OCI-LY1 (cell line): ENCODE data around the gene CACNA1C.

Experiments used
- H2AFZ ChIP-seq: fragments of 200-600 bp; sonication (generic), shearing (Covaris generic); 2 replicates; pipeline ENCODE4 v1.6.0; 2014; ENCODE audit warnings: antibody characterized with exemption, mild to moderate bottlenecking, low read length
- H3F3A ChIP-seq: fragments of 200-600 bp; sonication (generic), shearing (Covaris generic); 2 replicates; pipeline ENCODE4 v1.6.0; 2014; ENCODE audit warnings: mild to moderate bottlenecking, antibody characterized with exemption, low read length, moderate library complexity; ENCODE audit not compliant: insufficient read depth
- H3K27ac ChIP-seq: fragments of 200-600 bp; sonication (generic); 2 replicates; pipeline ENCODE4 v1.5.1; 2014; ENCODE audit warnings: low read length, mixed run types, mild to moderate bottlenecking, low read depth; ENCODE audit not compliant: poor library complexity, severe bottlenecking
- H3K27me3 ChIP-seq: fragments of 200-600 bp; sonication (generic); 2 replicates; pipeline ENCODE4 v1.6.0; 2014; ENCODE audit warnings: antibody characterized with exemption, mild to moderate bottlenecking, low read length, moderate library complexity; ENCODE audit not compliant: insufficient read depth
- H3K36me3 ChIP-seq: fragments of 200-600 bp; sonication (generic); 2 replicates; pipeline ENCODE4 v1.6.1; 2014; ENCODE audit warnings: mild to moderate bottlenecking, antibody characterized with exemption, low read length, moderate library complexity, mixed read lengths; ENCODE audit not compliant: insufficient read depth
- H3K4me1 ChIP-seq: fragments of 200-600 bp; sonication (generic); 2 replicates; pipeline ENCODE4 v1.5.1; 2014; ENCODE audit warnings: mild to moderate bottlenecking, low read length, moderate library complexity; ENCODE audit not compliant: insufficient read depth, severe bottlenecking
- H3K4me2 ChIP-seq: fragments of 200-600 bp; sonication (generic), shearing (Covaris generic); 2 replicates; pipeline ENCODE4 v1.6.1; 2014; ENCODE audit warnings: low read length
- H3K4me3 ChIP-seq: fragments of 200-600 bp; sonication (generic); 2 replicates; pipeline ENCODE4 v1.5.1; 2014; ENCODE audit warnings: low read length, low read depth, mild to moderate bottlenecking, mixed read lengths; ENCODE audit not compliant: poor library complexity, severe bottlenecking
- H3K79me2 ChIP-seq: fragments of 200-600 bp; shearing (Covaris generic); 2 replicates; pipeline ENCODE4 v1.6.1; 2016; ENCODE audit warnings: mixed run types, low read length, mixed read lengths; ENCODE audit not compliant: insufficient read depth
- H3K9ac ChIP-seq: fragments of 200-600 bp; sonication (generic), shearing (Covaris generic); 2 replicates; pipeline ENCODE4 v1.6.1; 2014; ENCODE audit warnings: mild to moderate bottlenecking, low read length, mixed read lengths
- H3K9me2 ChIP-seq: fragments of 200-600 bp; sonication (generic), shearing (Covaris generic); 2 replicates; pipeline ENCODE4 v1.6.1; 2014; ENCODE audit warnings: low read depth, mild to moderate bottlenecking, low read length, mixed read lengths
- H3K9me3 ChIP-seq: fragments of 200-600 bp; shearing (Covaris generic); 2 replicates; pipeline ENCODE4 v1.6.1; 2014; ENCODE audit warnings: low read length, mixed read lengths
- H4K20me1 ChIP-seq: fragments of 200-600 bp; sonication (generic), shearing (Covaris generic); 2 replicates; pipeline ENCODE4 v1.6.0; 2016; ENCODE audit warnings: mild to moderate bottlenecking, low read length; ENCODE audit not compliant: insufficient read depth
- CTCF ChIP-seq: fragments of 200-600 bp; sonication (generic), shearing (Covaris generic); IDR thresholded peaks from 2 replicates; pipeline ENCODE4 v1.5.1; 2017; ENCODE audit warnings: mild to moderate bottlenecking, antibody characterized with exemption, low read length, moderate library complexity, mixed read lengths
- EZH2 ChIP-seq: fragments of 200-600 bp; sonication (generic), shearing (Covaris generic); IDR thresholded peaks from 2 replicates; pipeline ENCODE4 v1.8.0; 2017; ENCODE audit warnings: borderline replicate concordance, mixed run types, mild to moderate bottlenecking, antibody characterized with exemption, low read length, moderate library complexity, mixed read lengths

The CACNA1C gene

GRCh38 chr12:2267703-2268470 is 215.1 kb downstream of the CACNA1C start:
- Histone ChIP-seq H3F3A (no peaks in the 10 kb centered on the region), H2AFZ (no peak overlapping the region), H3K27me3 (no peaks in the 10 kb centered on the region), H3K79me2 (no peaks in the 10 kb centered on the region), H3K4me1 (no peaks in the 10 kb centered on the region), H3K9ac (no peak overlapping the region), H4K20me1 (no peaks in the 10 kb centered on the region), H3K9me3 (no peaks in the 10 kb centered on the region), H3K36me3 (no peaks in the 10 kb centered on the region), H3K27ac (no peak overlapping the region), H3K4me3 (no peak overlapping the region), H3K9me2 (no peaks in the 10 kb centered on the region), H3K4me2 (no peak overlapping the region)
- TF ChIP-seq CTCF (no peak), EZH2 (no peak)

GRCh38 chr12:2268471-2269286 is 215.9 kb downstream of the CACNA1C start:
- no peak overlapping the region for H3K4me2 ChIP-seq
- H3K27me3 ChIP-seq = no peaks in the 10 kb centered on the region
- H3K4me1 ChIP-seq = no peaks in the 10 kb centered on the region
- no peak for TF ChIP-seq CTCF
- no peak for TF ChIP-seq EZH2
- H3K4me3 ChIP-seq = no peak overlapping the region
- H3K27ac ChIP-seq = no peak overlapping the region
- no peaks in the 10 kb centered on the region for H4K20me1 ChIP-seq
- H2AFZ ChIP-seq = no peak overlapping the region
- H3K79me2 ChIP-seq = no peaks in the 10 kb centered on the region
- H3F3A ChIP-seq = no peaks in the 10 kb centered on the region
- H3K9ac ChIP-seq = no peak overlapping the region
- H3K9me3 ChIP-seq = no peaks in the 10 kb centered on the region
- no peaks in the 10 kb centered on the region for H3K9me2 ChIP-seq
- H3K36me3 ChIP-seq = no peaks in the 10 kb centered on the region

DNA sequence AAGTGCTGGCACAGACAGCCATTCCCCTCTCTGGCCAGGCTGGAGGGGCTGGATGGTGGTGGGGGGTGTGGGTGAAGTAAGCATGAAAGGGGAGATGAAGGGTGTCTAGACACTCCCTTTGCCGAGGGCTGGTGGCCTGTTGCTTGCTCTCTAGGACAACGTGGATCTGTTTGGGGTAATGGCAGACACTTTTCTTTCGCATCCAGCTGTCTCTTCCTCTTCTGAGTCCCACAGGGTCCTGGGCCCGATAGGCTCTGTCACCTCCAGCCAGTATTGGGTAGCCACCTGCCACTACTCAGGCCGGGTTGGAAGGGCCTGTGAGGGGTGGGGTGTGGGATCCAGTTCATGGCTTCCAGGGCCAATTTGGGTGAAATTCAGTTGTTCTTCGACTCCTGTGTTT is 218.1 kb downstream of the CACNA1C start:
- H3K36me3 ChIP-seq = no peaks in the 10 kb centered on the region
- H3K4me3 ChIP-seq = no peak overlapping the region
- no peaks in the 10 kb centered on the region for H3K9me2 ChIP-seq
- no peaks in the 10 kb centered on the region for H4K20me1 ChIP-seq
- H3K9me3 ChIP-seq = no peaks in the 10 kb centered on the region
- no peaks in the 10 kb centered on the region for H3K27me3 ChIP-seq
- H3K9ac ChIP-seq = no peak overlapping the region
- no peaks in the 10 kb centered on the region for H3K4me1 ChIP-seq
- H3K79me2 ChIP-seq = no peaks in the 10 kb centered on the region
- no peak for TF ChIP-seq CTCF
- TF ChIP-seq EZH2 = no peak
- no peak overlapping the region for H3K4me2 ChIP-seq
- H3K27ac ChIP-seq = no peak overlapping the region
- H2AFZ ChIP-seq = no peak overlapping the region
- H3F3A ChIP-seq = no peaks in the 10 kb centered on the region
